Measurements from ENCODE around the gene GABRA5.
"Not testable (repeated sequence)": the region's sequence is repeated elsewhere in the genome, so short reads cannot be mapped to it uniquely, and the experiment has no call there.

The GABRA5 gene

DNA sequence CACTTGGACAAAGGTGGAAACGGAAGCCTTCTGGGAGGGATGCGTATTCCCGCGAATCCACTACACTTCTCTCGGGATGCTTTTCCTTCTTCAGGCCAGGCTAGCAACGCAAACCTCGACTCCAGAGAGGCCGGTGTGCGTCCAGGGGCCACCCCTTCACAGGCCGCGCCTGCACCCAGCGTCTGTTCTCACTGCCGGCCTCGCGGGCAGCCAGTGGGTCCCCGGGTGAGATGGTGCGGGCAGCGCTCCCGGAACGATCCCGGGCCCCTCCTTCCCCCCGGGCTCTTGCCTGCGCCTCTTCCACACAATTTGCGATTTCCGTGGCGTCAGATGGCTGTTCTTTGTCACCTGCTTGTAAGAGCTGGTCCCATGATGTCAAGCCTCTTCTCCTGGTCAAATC lies 27.3 kb downstream of the GABRA5 start:
- Histone ChIP-seq H3K4me3 (ENCODE audit: insufficient read depth in 1 of 2, low read depth in 1 of 2, low read length in 2 of 2) (no peak overlapping the region), H2AK5ac (ENCODE audit: low read length, severe bottlenecking) (no peak overlapping the region), H2BK15ac (ENCODE audit: low read depth, poor library complexity, severe bottlenecking) (no peak overlapping the region), H3K9me3 (ENCODE audit: control insufficient read depth, low read length) (peaks cover 6% of the 10 kb centered on the region), H4K8ac (ENCODE audit: low read length) (no peak overlapping the region), H2BK12ac (ENCODE audit: low read length in 2 of 2) (no peak overlapping the region), H3K23ac (ENCODE audit: low read length in 2 of 2) (no peak overlapping the region), H3K27me3 (ENCODE audit: control insufficient read depth in 1 of 2, insufficient read depth in 1 of 2, low read length in 2 of 2) (peaks cover 0 to 11% of the 10 kb centered on the region in 2 experiments), H2BK5ac (ENCODE audit: low read depth, low read length, poor library complexity, severe bottlenecking) (no peak overlapping the region), H4K91ac (ENCODE audit: low read length) (no peak overlapping the region), H3K9ac (ENCODE audit: low read length) (no peak overlapping the region), H3K27ac (ENCODE audit: low read length, poor library complexity, severe bottlenecking) (no peak overlapping the region), H3K4ac (ENCODE audit: low read depth in 1 of 2, low read length in 2 of 2) (no peak overlapping the region), H3K14ac (ENCODE audit: low read length in 2 of 2) (no peak overlapping the region), H3K36me3 (ENCODE audit: control insufficient read depth in 1 of 2, insufficient read depth in 2 of 2, low read depth in 1 of 2, low read length in 2 of 2) (peaks cover 0 to 3% of the 10 kb centered on the region in 2 experiments), H3K4me1 (ENCODE audit: control insufficient read depth, insufficient read depth, low read depth, low read length) (peaks cover 4% of the 10 kb centered on the region), H2AFZ (ENCODE audit: low read depth, low read length) (no peak overlapping the region), H3K4me2 (ENCODE audit: low read length, poor library complexity, severe bottlenecking) (no peak overlapping the region), H3K18ac (ENCODE audit: low read depth in 1 of 2, low read length in 2 of 2) (no peak overlapping the region), H3K79me1 (replicated peaks; ENCODE audit: low read length, poor library complexity, severe bottlenecking) (no peaks in the 10 kb centered on the region), H2BK120ac (ENCODE audit: low read depth, low read length) (no peak overlapping the region)
- no peak for DNase-seq
- 97% methylated on average over 26 of the region's 26 CpGs for WGBS

GRCh38 chr15:26895346-26895745 lies 28.5 kb downstream of the GABRA5 start:
- not testable (repeated sequence) for H3K23ac ChIP-seq (ENCODE audit: low read length in 2 of 2); H2BK5ac ChIP-seq (ENCODE audit: low read depth, low read length, poor library complexity, severe bottlenecking); H3K4ac ChIP-seq (ENCODE audit: low read depth in 1 of 2, low read length in 2 of 2); H3K9ac ChIP-seq (ENCODE audit: low read length); H2BK120ac ChIP-seq (ENCODE audit: low read depth, low read length); H3K4me1 ChIP-seq (ENCODE audit: control insufficient read depth, insufficient read depth, low read depth, low read length); H2BK12ac ChIP-seq (ENCODE audit: low read length in 2 of 2); H3K36me3 ChIP-seq (ENCODE audit: control insufficient read depth in 1 of 2, insufficient read depth in 2 of 2, low read depth in 1 of 2, low read length in 2 of 2); H2AFZ ChIP-seq (ENCODE audit: low read depth, low read length); DNase-seq; H4K8ac ChIP-seq (ENCODE audit: low read length); H3K27ac ChIP-seq (ENCODE audit: low read length, poor library complexity, severe bottlenecking); H2AK5ac ChIP-seq (ENCODE audit: low read length, severe bottlenecking); H3K4me3 ChIP-seq (ENCODE audit: insufficient read depth in 1 of 2, low read depth in 1 of 2, low read length in 2 of 2); H3K4me2 ChIP-seq (ENCODE audit: low read length, poor library complexity, severe bottlenecking); H3K14ac ChIP-seq (ENCODE audit: low read length in 2 of 2); H2BK15ac ChIP-seq (ENCODE audit: low read depth, poor library complexity, severe bottlenecking); H3K79me1 ChIP-seq (replicated peaks; ENCODE audit: low read length, poor library complexity, severe bottlenecking); H3K18ac ChIP-seq (ENCODE audit: low read depth in 1 of 2, low read length in 2 of 2); H4K91ac ChIP-seq (ENCODE audit: low read length)
- WGBS = 91% methylated on average over 19 of the region's 19 CpGs
- H3K9me3 ChIP-seq (ENCODE audit: control insufficient read depth, low read length) = peaks cover 10% of the 10 kb centered on the region
- peaks cover 0 to 11% of the 10 kb centered on the region in 2 experiments for H3K27me3 ChIP-seq (ENCODE audit: control insufficient read depth in 1 of 2, insufficient read depth in 1 of 2, low read length in 2 of 2)

DNA sequence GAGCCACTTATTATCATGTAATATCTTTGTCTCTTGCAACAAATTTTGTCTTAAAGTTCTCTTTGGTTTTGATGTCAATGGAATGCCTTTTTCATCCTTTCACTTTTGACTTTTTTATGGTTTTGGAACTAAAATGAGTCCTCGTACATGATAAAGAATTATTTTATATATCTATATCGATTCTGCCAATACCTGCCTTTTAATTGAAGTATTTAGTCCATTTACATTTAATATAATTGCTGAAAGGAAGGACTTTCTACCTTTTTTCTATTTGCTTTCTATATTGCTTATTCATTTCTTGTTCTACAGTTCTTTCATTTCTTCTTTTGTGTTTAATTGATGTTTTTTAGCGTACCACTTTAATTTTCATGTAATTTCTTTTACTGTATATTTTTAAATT lies 32.8 kb downstream of the GABRA5 start:
- H2BK5ac ChIP-seq (ENCODE audit: low read depth, low read length, poor library complexity, severe bottlenecking) = no peak overlapping the region
- H3K4me1 ChIP-seq (ENCODE audit: control insufficient read depth, insufficient read depth, low read depth, low read length) = no peaks in the 10 kb centered on the region
- no peak overlapping the region for H3K9ac ChIP-seq (ENCODE audit: low read length)
- H3K18ac ChIP-seq (ENCODE audit: low read depth in 1 of 2, low read length in 2 of 2) = no peak overlapping the region
- no peak overlapping the region for H2AFZ ChIP-seq (ENCODE audit: low read depth, low read length)
- no peak overlapping the region for H3K14ac ChIP-seq (ENCODE audit: low read length in 2 of 2)
- no peaks in the 10 kb centered on the region for H3K27me3 ChIP-seq (ENCODE audit: control insufficient read depth in 1 of 2, insufficient read depth in 1 of 2, low read length in 2 of 2)
- no peak overlapping the region for H3K4me3 ChIP-seq (ENCODE audit: insufficient read depth in 1 of 2, low read depth in 1 of 2, low read length in 2 of 2)
- no peak overlapping the region for H2BK12ac ChIP-seq (ENCODE audit: low read length in 2 of 2)
- no peak overlapping the region for H3K27ac ChIP-seq (ENCODE audit: low read length, poor library complexity, severe bottlenecking)
- no peaks in the 10 kb centered on the region for H3K79me1 ChIP-seq (replicated peaks; ENCODE audit: low read length, poor library complexity, severe bottlenecking)
- no peak overlapping the region for H2BK15ac ChIP-seq (ENCODE audit: low read depth, poor library complexity, severe bottlenecking)
- no peak overlapping the region for H2AK5ac ChIP-seq (ENCODE audit: low read length, severe bottlenecking)
- no peak overlapping the region for H2BK120ac ChIP-seq (ENCODE audit: low read depth, low read length)
- H4K91ac ChIP-seq (ENCODE audit: low read length) = no peak overlapping the region
- peaks cover 23% of the 10 kb centered on the region for H3K9me3 ChIP-seq (ENCODE audit: control insufficient read depth, low read length)
- no peak overlapping the region for H3K4ac ChIP-seq (ENCODE audit: low read depth in 1 of 2, low read length in 2 of 2)
- no peak overlapping the region for H4K8ac ChIP-seq (ENCODE audit: low read length)
- no CpG with 5 or more reads among the region's 3 CpGs for WGBS
- H3K4me2 ChIP-seq (ENCODE audit: low read length, poor library complexity, severe bottlenecking) = no peak overlapping the region
- DNase-seq = no peak
- no peak overlapping the region for H3K23ac ChIP-seq (ENCODE audit: low read length in 2 of 2)
- H3K36me3 ChIP-seq (ENCODE audit: control insufficient read depth in 1 of 2, insufficient read depth in 2 of 2, low read depth in 1 of 2, low read length in 2 of 2) = no peaks in the 10 kb centered on the region

GRCh38 chr15:26901041-26901440 lies 34.2 kb downstream of the GABRA5 start:
- Histone ChIP-seq H3K4me1 (ENCODE audit: control insufficient read depth, insufficient read depth, low read depth, low read length) (no peaks in the 10 kb centered on the region), H3K4me2 (ENCODE audit: low read length, poor library complexity, severe bottlenecking) (no peak overlapping the region), H2AK5ac (ENCODE audit: low read length, severe bottlenecking) (no peak overlapping the region), H3K27me3 (ENCODE audit: control insufficient read depth in 1 of 2, insufficient read depth in 1 of 2, low read length in 2 of 2) (no peaks in the 10 kb centered on the region), H3K18ac (ENCODE audit: low read depth in 1 of 2, low read length in 2 of 2) (no peak overlapping the region), H2BK12ac (ENCODE audit: low read length in 2 of 2) (no peak overlapping the region), H2BK15ac (ENCODE audit: low read depth, poor library complexity, severe bottlenecking) (no peak overlapping the region), H2AFZ (ENCODE audit: low read depth, low read length) (no peak overlapping the region), H2BK5ac (ENCODE audit: low read depth, low read length, poor library complexity, severe bottlenecking) (no peak overlapping the region), H3K36me3 (ENCODE audit: control insufficient read depth in 1 of 2, insufficient read depth in 2 of 2, low read depth in 1 of 2, low read length in 2 of 2) (no peaks in the 10 kb centered on the region), H4K8ac (ENCODE audit: low read length) (no peak overlapping the region), H4K91ac (ENCODE audit: low read length) (no peak overlapping the region), H2BK120ac (ENCODE audit: low read depth, low read length) (no peak overlapping the region), H3K14ac (ENCODE audit: low read length in 2 of 2) (no peak overlapping the region), H3K9ac (ENCODE audit: low read length) (no peak overlapping the region), H3K79me1 (replicated peaks; ENCODE audit: low read length, poor library complexity, severe bottlenecking) (no peaks in the 10 kb centered on the region), H3K27ac (ENCODE audit: low read length, poor library complexity, severe bottlenecking) (no peak overlapping the region), H3K9me3 (ENCODE audit: control insufficient read depth, low read length) (peaks cover 28% of the 10 kb centered on the region), H3K4me3 (ENCODE audit: insufficient read depth in 1 of 2, low read depth in 1 of 2, low read length in 2 of 2) (no peak overlapping the region), H3K23ac (ENCODE audit: low read length in 2 of 2) (no peak overlapping the region), H3K4ac (ENCODE audit: low read depth in 1 of 2, low read length in 2 of 2) (no peak overlapping the region)
- WGBS = 75% methylated on average over 3 of the region's 4 CpGs
- DNase-seq = no peak
